CD4-positive, alpha-beta memory T cell (primary cell): ENCODE measurements around the gene TTLL1. TPM values are rescaled to one million over a fixed set of nuclear protein-coding genes. Genes with fewer than 3 reads are reported as not detected.

ENCODE experiments used
- CTCF ChIA-PET: fragments of 350-600 bp; sonication (Branson Sonifier 250); formaldehyde crosslinking; loops from one replicate; lab custom pipeline; 2021; ENCODE audit warnings: inconsistent platforms; ENCODE audit not compliant: partially characterized antibody; lab: Charles Lee
- POLR2A ChIA-PET: fragments of 350-600 bp; sonication (Branson Sonifier 250); formaldehyde crosslinking; loops from one replicate; lab custom pipeline; 2021; ENCODE audit not compliant: partially characterized antibody; lab: Charles Lee
- DNase-seq, 5 donors: peaks; one replicate each; pipeline versions ENCODE4 v3.0.0 to v3.0.0-alpha.2; 2020 to 2022; ENCODE audit warnings: mixed read lengths in 1 of 5
- H3K27ac ChIP-seq: one replicate; pipeline ENCODE4 v1.7.0; 2013; ENCODE audit warnings: low read depth, low read length
- H3K27me3 ChIP-seq: 2 replicates; pipeline ENCODE4 v1.7.0; 2013; ENCODE audit warnings: mild to moderate bottlenecking, low read length, moderate library complexity; ENCODE audit not compliant: insufficient read depth
- H3K36me3 ChIP-seq: 2 replicates; pipeline ENCODE4 v1.7.0; 2013; ENCODE audit warnings: mild to moderate bottlenecking, low read length, moderate library complexity; ENCODE audit not compliant: insufficient read depth
- H3K4me1 ChIP-seq: 2 replicates; pipeline ENCODE4 v1.7.0; 2013; ENCODE audit warnings: mild to moderate bottlenecking, low read length, moderate library complexity; ENCODE audit not compliant: insufficient read depth
- H3K4me3 ChIP-seq, 2 donors: one replicate each; pipeline ENCODE4 v1.7.0; 2013; ENCODE audit warnings: low read length in 2 of 2, mild to moderate bottlenecking in 1 of 2
- H3K9me3 ChIP-seq, 2 donors: one replicate each; pipeline ENCODE4 v1.7.0; 2013; ENCODE audit warnings: low read length in 2 of 2, control low read depth in 1 of 2; ENCODE audit not compliant: control insufficient read depth in 1 of 2
- H3K27ac Mint-ChIP-seq, 7 donors: one replicate each; pipeline ENCODE4 v1.8.0; 2020 to 2021; ENCODE audit warnings: mixed read lengths in 7 of 7, mild to moderate bottlenecking in 6 of 7, inconsistent platforms in 3 of 7, moderate library complexity in 3 of 7
- H3K27me3 Mint-ChIP-seq, 2 donors: one replicate each; pipeline ENCODE4 v1.8.0; 2020 to 2021; ENCODE audit warnings: mixed read lengths in 2 of 2
- H3K36me3 Mint-ChIP-seq, 2 donors: one replicate each; pipeline ENCODE4 v1.8.0; 2020 to 2021; ENCODE audit warnings: mixed read lengths in 2 of 2, inconsistent platforms in 1 of 2, mild to moderate bottlenecking in 1 of 2
- H3K4me1 Mint-ChIP-seq, 4 donors: one replicate each; pipeline ENCODE4 v1.8.0; 2020 to 2021; ENCODE audit warnings: mixed read lengths in 4 of 4, mild to moderate bottlenecking in 1 of 4
- H3K4me3 Mint-ChIP-seq, 8 donors: one replicate each; pipeline ENCODE4 v1.8.0; 2020 to 2021; ENCODE audit warnings: mixed read lengths in 8 of 8, mild to moderate bottlenecking in 7 of 8, moderate library complexity in 6 of 8, inconsistent platforms in 3 of 8
- H3K9me3 Mint-ChIP-seq, 8 donors: one replicate each; pipeline ENCODE4 v1.8.0; 2020 to 2021; ENCODE audit warnings: mixed read lengths in 8 of 8, mild to moderate bottlenecking in 5 of 8, inconsistent platforms in 3 of 8, moderate library complexity in 1 of 8
- intact Hi-C: fragments of 100-400 bp; cut with micrococcal nuclease; formaldehyde crosslinking; loops from one replicate; pipeline ENCODE4 v1.15.1; 2023
- polyA plus RNA-seq, 2 donors: library from polyadenylated mRNA; unstranded; fragments of 300-500 nt; fragmentation: Illumina TruSeq; gene quantifications; one replicate each; pipeline ENCODE4 v1.2.3, GENCODE V29; 2021
- total RNA-seq, 2 experiments: library from RNA; stranded (reverse); gene quantifications; one replicate each; pipeline ENCODE4 v1.2.3, GENCODE V29; 2021

TTLL1 gene
- total and polyA plus RNA-seq, 4 experiments from 2014 or later = 6.4 to 15.6 (median 9.0) TPM

DNA sequence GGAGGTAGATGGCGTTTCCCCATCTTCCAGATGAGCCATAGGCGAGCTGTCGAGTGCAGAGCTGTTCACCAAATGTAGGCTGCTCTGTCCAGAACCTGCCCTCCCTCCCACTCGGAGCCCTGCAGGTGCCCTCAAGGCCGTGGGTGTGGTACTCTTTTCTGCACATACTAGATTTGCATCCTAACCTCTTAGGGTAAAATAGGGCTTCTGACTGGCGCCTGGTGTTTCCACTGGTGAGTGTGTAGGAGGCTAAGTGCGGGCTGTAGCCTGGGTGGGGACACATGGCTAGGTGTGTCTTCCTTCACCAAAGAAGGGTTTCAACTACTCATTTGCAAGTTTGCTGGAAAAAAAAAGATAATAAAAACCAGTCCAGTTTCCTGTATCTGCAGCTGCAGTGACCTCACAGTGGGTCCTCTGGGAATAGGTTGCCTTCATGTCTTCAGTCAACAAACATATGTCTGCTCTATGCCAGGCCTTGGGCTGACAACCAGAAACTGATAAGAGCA, 29.8 kb upstream of the TTLL1 start:
- DNase-seq = no peak
- ChIA-PET POLR2A (no interaction called here), CTCF (no interaction called here)
- Histone ChIP-seq H3K4me3 (no peak overlapping the region), H3K9me3 (no peaks in the 10 kb centered on the region), H3K36me3 (no peaks in the 10 kb centered on the region), H3K4me1 (peaks cover 6% of the 10 kb centered on the region), H3K27me3 (no peaks in the 10 kb centered on the region), H3K27ac (no peak overlapping the region)
- peak overlapping the region in 1 of 7 donors; percentile 31 for H3K27ac Mint-ChIP-seq
- intact Hi-C loops = no loop called here
- H3K4me1 Mint-ChIP-seq = peaks cover 0 to 7% (median 0%) of the 10 kb centered on the region in 4 donors
- no peaks in the 10 kb centered on the region for H3K36me3 Mint-ChIP-seq
- no peak overlapping the region for H3K4me3 Mint-ChIP-seq
- no peaks in the 10 kb centered on the region for H3K9me3 Mint-ChIP-seq
- H3K27me3 Mint-ChIP-seq = no peaks in the 10 kb centered on the region

- CTCF ChIA-PET = no interaction called here
- H3K36me3 ChIP-seq = no peaks in the 10 kb centered on the region
- Mint-ChIP-seq H3K9me3 (no peaks in the 10 kb centered on the region), H3K4me1 (peaks cover 0 to 7% (median 0%) of the 10 kb centered on the region in 4 donors), H3K36me3 (no peaks in the 10 kb centered on the region), H3K27ac (peak overlapping the region in 1 of 7 donors; percentile 35), H3K4me3 (no peak overlapping the region), H3K27me3 (no peaks in the 10 kb centered on the region)
- no peak overlapping the region for H3K4me3 ChIP-seq
- intact Hi-C loops = no loop called here
- POLR2A ChIA-PET = no interaction called here
- H3K27ac ChIP-seq = no peak overlapping the region
- no peaks in the 10 kb centered on the region for H3K9me3 ChIP-seq
- peaks cover 6% of the 10 kb centered on the region for H3K4me1 ChIP-seq
- DNase-seq = no peak
- no peaks in the 10 kb centered on the region for H3K27me3 ChIP-seq
Observed at GRCh38 chr22:43118024-43118849, 29.0 kb upstream of the TTLL1 start.

- no peak for DNase-seq
- POLR2A ChIA-PET = no interaction called here
- Histone ChIP-seq H3K4me1 (peaks cover 6% of the 10 kb centered on the region), H3K9me3 (no peaks in the 10 kb centered on the region), H3K27ac (no peak overlapping the region), H3K36me3 (no peaks in the 10 kb centered on the region), H3K27me3 (no peaks in the 10 kb centered on the region), H3K4me3 (no peak overlapping the region)
- Mint-ChIP-seq H3K27me3 (no peaks in the 10 kb centered on the region), H3K27ac (no peak overlapping the region), H3K36me3 (no peaks in the 10 kb centered on the region), H3K4me1 (peaks cover 0 to 8% (median 0%) of the 10 kb centered on the region in 4 donors), H3K9me3 (no peaks in the 10 kb centered on the region), H3K4me3 (no peak overlapping the region)
- CTCF ChIA-PET = interaction anchor here (0.6 kb wide), 1 partner anchor 338 kb away, joined by 3 read pairs; no protein-coding TSS in a partner anchor
- intact Hi-C loops = no loop called here
Observed at GRCh38 chr22:43116932-43117331, 27.7 kb upstream of the TTLL1 start.

- Mint-ChIP-seq H3K4me1 (peaks cover 4 to 18% (median 7%) of the 10 kb centered on the region in 4 donors), H3K36me3 (no peaks in the 10 kb centered on the region), H3K27ac (peak overlapping the region in 4 of 7 donors; percentile 10 to 59 (median 18)), H3K9me3 (no peaks in the 10 kb centered on the region), H3K27me3 (no peaks in the 10 kb centered on the region), H3K4me3 (no peak overlapping the region)
- H3K36me3 ChIP-seq = no peaks in the 10 kb centered on the region
- H3K4me1 ChIP-seq = peaks cover 17% of the 10 kb centered on the region
- no peak for DNase-seq
- H3K27me3 ChIP-seq = no peaks in the 10 kb centered on the region
- POLR2A ChIA-PET = no interaction called here
- no peaks in the 10 kb centered on the region for H3K9me3 ChIP-seq
- intact Hi-C loops = loop anchor here (5.0 kb wide), 1 partner anchor 37 kb away; the partner anchor contains the start of gene TSPO
- no peak overlapping the region for H3K27ac ChIP-seq
- CTCF ChIA-PET = interaction anchor here (0.6 kb wide), 1 partner anchor 85 kb away, joined by 3 read pairs; no protein-coding TSS in a partner anchor
- H3K4me3 ChIP-seq = no peak overlapping the region
Observed at GRCh38 chr22:43114958-43115357, 25.8 kb upstream of the TTLL1 start.

DNA sequence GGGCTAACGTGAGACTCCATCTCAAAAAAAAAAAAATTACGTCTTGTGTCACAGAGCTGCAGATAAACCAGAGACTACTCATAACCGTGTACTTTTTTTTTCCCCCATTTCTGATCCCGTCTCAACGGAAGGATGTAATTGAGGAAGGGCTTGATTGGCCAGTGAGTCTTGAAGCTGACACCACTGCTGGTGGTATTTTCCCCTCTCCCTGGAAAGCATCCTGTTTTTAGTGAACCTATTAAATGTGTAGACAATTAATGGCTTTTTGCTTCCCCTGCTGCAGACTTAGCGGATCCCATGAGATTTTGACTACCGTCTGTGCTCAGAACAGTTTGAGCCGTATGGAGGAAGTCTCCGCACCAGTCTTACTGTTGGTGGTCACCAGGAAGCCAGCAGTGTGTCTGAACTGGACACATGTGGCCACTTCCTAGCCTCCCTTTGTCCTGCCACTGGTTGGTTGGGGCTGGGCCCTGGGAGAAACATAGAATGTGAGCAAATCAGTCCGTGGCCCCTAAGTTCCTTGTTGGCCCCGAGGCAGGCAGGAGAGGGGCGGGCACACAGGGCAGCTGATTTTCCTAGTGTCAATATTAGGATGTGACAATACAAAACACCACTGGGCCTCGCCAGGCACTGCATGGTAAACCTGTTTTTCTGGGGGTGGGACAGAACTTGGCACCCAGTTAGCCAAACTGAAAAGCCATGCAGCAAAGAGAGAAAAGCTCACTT, 24.5 kb upstream of the TTLL1 start:
- Mint-ChIP-seq H3K27me3 (no peaks in the 10 kb centered on the region), H3K4me3 (peak overlapping the region in 1 of 8 donors; percentile 25), H3K9me3 (no peaks in the 10 kb centered on the region), H3K27ac (no peak overlapping the region), H3K36me3 (no peaks in the 10 kb centered on the region), H3K4me1 (peaks cover 4 to 11% (median 7%) of the 10 kb centered on the region in 4 donors)
- H3K27ac ChIP-seq = no peak overlapping the region
- intact Hi-C loops = loop anchor here (5.0 kb wide), 1 partner anchor 39 kb away; the partner anchor contains the start of gene TSPO
- no peaks in the 10 kb centered on the region for H3K9me3 ChIP-seq
- POLR2A ChIA-PET = no interaction called here
- CTCF ChIA-PET = no interaction called here
- H3K4me1 ChIP-seq = peaks cover 14% of the 10 kb centered on the region
- no peaks in the 10 kb centered on the region for H3K36me3 ChIP-seq
- no peak overlapping the region for H3K4me3 ChIP-seq
- no peaks in the 10 kb centered on the region for H3K27me3 ChIP-seq
- no peak for DNase-seq

- intact Hi-C loops = loop anchor here (1.0 to 5.0 kb wide), 4 partner anchors 22 to 76 kb away; partner anchors contain the start of genes TSPO, TTLL1 and TTLL12
- ChIA-PET POLR2A (interaction anchor here (0.8 to 1.4 kb wide), 2 partner anchors 27 to 33 kb away, joined by 3 to 7 read pairs; no protein-coding TSS in a partner anchor), CTCF (interaction anchor here (1.0 to 1.6 kb wide), 3 partner anchors 15 to 38 kb away, joined by 3 to 4 read pairs (median 3); no protein-coding TSS in a partner anchor)
- Mint-ChIP-seq H3K9me3 (no peaks in the 10 kb centered on the region), H3K36me3 (no peaks in the 10 kb centered on the region), H3K4me1 (peaks cover 4 to 11% (median 7%) of the 10 kb centered on the region in 4 donors), H3K27me3 (no peaks in the 10 kb centered on the region), H3K4me3 (peak overlapping the region; percentile 66 to 85 (median 80)), H3K27ac (peak overlapping the region in 4 of 7 donors; percentile 42 to 81 (median 60))
- H3K27ac ChIP-seq = peak overlapping the region; percentile 35
- H3K4me1 ChIP-seq = peaks cover 12% of the 10 kb centered on the region
- H3K4me3 ChIP-seq = peak overlapping the region; percentile 28 to 74
- H3K36me3 ChIP-seq = no peaks in the 10 kb centered on the region
- H3K27me3 ChIP-seq = no peaks in the 10 kb centered on the region
- peak; percentile 36 to 51 (median 46) for DNase-seq
- no peaks in the 10 kb centered on the region for H3K9me3 ChIP-seq
Observed at GRCh38 chr22:43110927-43111623, 21.9 kb upstream of the TTLL1 start.
